ENCODE data around the gene ZNF438. TPM values are rescaled to one million over a fixed set of nuclear protein-coding genes. Genes with fewer than 3 reads are reported as not detected.
A peak's percentile ranks its signal among the peaks of the same experiment; 100 is the strongest.

ZNF438 gene
- total RNA-seq, 4 donors from 2014 or later = 6.1 to 14.1 (median 7.1) TPM

GRCh38 chr10:31034098-31034909, 2.6 kb upstream of the ZNF438 start:
- H3K36me3 ChIP-seq = no peaks in the 10 kb centered on the region
- no peaks in the 10 kb centered on the region for H3K9me3 ChIP-seq
- peaks cover 31% of the 10 kb centered on the region for H3K4me1 ChIP-seq
- no peak for DNase-seq (ENCODE audit: low spot score in 2 of 2)
- H3K27ac ChIP-seq = peak overlapping the region; percentile 2
- TF ChIP-seq EP300 (IDR thresholded peaks at IDR 0.05) = no peak
- TF ChIP-seq CTCF (IDR thresholded peaks at IDR 0.05) = no peak
- TF ChIP-seq POLR2A (IDR thresholded peaks at IDR 0.05) = no peak
- TF ChIP-seq POLR2AphosphoS5 (IDR thresholded peaks at IDR 0.05) = no peak
- 67% methylated on average over 2 of the region's 2 CpGs for WGBS
- no peak overlapping the region for H3K4me3 ChIP-seq
- H3K27me3 ChIP-seq = no peaks in the 10 kb centered on the region

- no peak for DNase-seq (ENCODE audit: low spot score in 2 of 2)
- WGBS = 60% methylated on average over 6 of the region's 6 CpGs
- H3K27me3 ChIP-seq = no peaks in the 10 kb centered on the region
- H3K4me3 ChIP-seq = peak overlapping the region; percentile 62
- H3K4me1 ChIP-seq = peaks cover 39% of the 10 kb centered on the region
- no peak for TF ChIP-seq POLR2AphosphoS5 (IDR thresholded peaks at IDR 0.05)
- H3K36me3 ChIP-seq = no peaks in the 10 kb centered on the region
- H3K9me3 ChIP-seq = no peaks in the 10 kb centered on the region
- H3K27ac ChIP-seq = peak overlapping the region; percentile 99
Observed at GRCh38 chr10:31033147-31033546, 1.5 kb upstream of the ZNF438 start.

GRCh38 chr10:31032258-31033132, 830 bp upstream of the ZNF438 start:
- peak; percentile 97 for DNase-seq (ENCODE audit: low spot score in 2 of 2)
- H3K27ac ChIP-seq = peak overlapping the region; percentile 99
- H3K4me1 ChIP-seq = peaks cover 39% of the 10 kb centered on the region
- WGBS = 23% methylated on average over 50 of the region's 51 CpGs
- no peaks in the 10 kb centered on the region for H3K9me3 ChIP-seq
- TF ChIP-seq EP300 (IDR thresholded peaks at IDR 0.05) (no peak), POLR2AphosphoS5 (IDR thresholded peaks at IDR 0.05) (peak in 1 of 3 donors; percentile 66), POLR2A (IDR thresholded peaks at IDR 0.05) (peak in 1 of 2 donors; percentile 7)
- H3K36me3 ChIP-seq = no peaks in the 10 kb centered on the region
- peak overlapping the region; percentile 62 for H3K4me3 ChIP-seq
- H3K27me3 ChIP-seq = no peaks in the 10 kb centered on the region

GRCh38 chr10:31031205-31031557, 484 bp downstream of the ZNF438 start:
- Histone ChIP-seq H3K27ac (peak overlapping the region; percentile 99), H3K4me1 (peaks cover 39% of the 10 kb centered on the region), H3K27me3 (no peaks in the 10 kb centered on the region), H3K4me3 (peak overlapping the region; percentile 62), H3K36me3 (no peaks in the 10 kb centered on the region), H3K9me3 (no peaks in the 10 kb centered on the region)
- TF ChIP-seq POLR2AphosphoS5 (IDR thresholded peaks at IDR 0.05) (no peak), EP300 (IDR thresholded peaks at IDR 0.05) (no peak), POLR2A (IDR thresholded peaks at IDR 0.05) (no peak), CTCF (IDR thresholded peaks at IDR 0.05) (no peak)
- DNase-seq (ENCODE audit: low spot score in 2 of 2) = no peak
- WGBS = 10% methylated on average over 5 of the region's 5 CpGs

- no peak for DNase-seq (ENCODE audit: low spot score in 2 of 2)
- Histone ChIP-seq H3K4me3 (peak overlapping the region; percentile 62), H3K9me3 (no peaks in the 10 kb centered on the region), H3K4me1 (peaks cover 39% of the 10 kb centered on the region), H3K27ac (peak overlapping the region; percentile 99), H3K27me3 (no peaks in the 10 kb centered on the region), H3K36me3 (no peaks in the 10 kb centered on the region)
- 54% methylated on average over 8 of the region's 8 CpGs for whole genome bisulfite sequencing
- TF ChIP-seq CTCF (IDR thresholded peaks at IDR 0.05) (no peak), EP300 (IDR thresholded peaks at IDR 0.05) (no peak), POLR2A (IDR thresholded peaks at IDR 0.05) (no peak), POLR2AphosphoS5 (IDR thresholded peaks at IDR 0.05) (no peak)
Observed at GRCh38 chr10:31030800-31031199, 865 bp downstream of the ZNF438 start.

- no peaks in the 10 kb centered on the region for H3K36me3 ChIP-seq
- H3K27me3 ChIP-seq = no peaks in the 10 kb centered on the region
- WGBS = 81% methylated on average over 8 of the region's 8 CpGs
- H3K4me3 ChIP-seq = peak overlapping the region; percentile 62
- H3K9me3 ChIP-seq = no peaks in the 10 kb centered on the region
- peak overlapping the region; percentile 99 for H3K27ac ChIP-seq
- no peak for TF ChIP-seq POLR2A (IDR thresholded peaks at IDR 0.05)
- TF ChIP-seq EP300 (IDR thresholded peaks at IDR 0.05) = no peak
- no peak for TF ChIP-seq CTCF (IDR thresholded peaks at IDR 0.05)
- TF ChIP-seq POLR2AphosphoS5 (IDR thresholded peaks at IDR 0.05) = no peak
- no peak for DNase-seq (ENCODE audit: low spot score in 2 of 2)
- peaks cover 43% of the 10 kb centered on the region for H3K4me1 ChIP-seq
Observed at GRCh38 chr10:31030260-31030659, 1.4 kb downstream of the ZNF438 start.
